HEK293 (cell line): Measurements from ENCODE around the gene PCSK2.

Experiments used
- ATF2 ChIP-seq: fragments of 450-650 bp; formaldehyde crosslinking; IDR thresholded peaks from 2 replicates; pipeline ENCODE4 v1.5.1; 2016; ENCODE audit warnings: missing biosample characterization, missing genetic modification characterization, low read depth
- CTCF ChIP-seq: fragments of 450-650 bp; formaldehyde crosslinking; IDR thresholded peaks from 2 replicates; pipeline ENCODE4 v1.5.1; 2016; ENCODE audit warnings: missing biosample characterization, missing genetic modification characterization
- EGR2 ChIP-seq: fragments of 450-650 bp; formaldehyde crosslinking; IDR thresholded peaks from 2 replicates; pipeline ENCODE4 v1.5.1; 2016; ENCODE audit warnings: low read depth, missing biosample characterization, missing genetic modification characterization
- ZFP37 ChIP-seq: fragments of 450-650 bp; formaldehyde crosslinking; IDR thresholded peaks from 2 replicates; pipeline ENCODE4 v1.5.1; 2016; ENCODE audit warnings: missing biosample characterization, missing genetic modification characterization
- ZNF114 ChIP-seq: fragments of 450-650 bp; formaldehyde crosslinking; IDR thresholded peaks from 2 replicates; pipeline ENCODE4 v1.5.0; 2017; ENCODE audit warnings: missing biosample characterization, missing genetic modification characterization
- ZNF549 ChIP-seq: fragments of 450-650 bp; IDR thresholded peaks from 2 replicates; pipeline ENCODE4 v1.5.1; 2018; ENCODE audit warnings: missing biosample characterization, missing genetic modification characterization, mild to moderate bottlenecking, inconsistent platforms, moderate library complexity
- ZNF560 ChIP-seq: fragments of 450-650 bp; formaldehyde crosslinking; IDR thresholded peaks from 2 replicates; pipeline ENCODE4 v1.5.1; 2017; ENCODE audit warnings: missing biosample characterization, missing genetic modification characterization, borderline replicate concordance
- TF ChIP-seq, protein P1 (sequence below): IDR thresholded peaks from 2 replicates; pipeline ENCODE4 v1.6.1; 2011; ENCODE audit warnings: mild to moderate bottlenecking, low read depth, low read length, borderline replicate concordance
- TF ChIP-seq, protein P2 (sequence below): fragments of 450-650 bp; formaldehyde crosslinking; IDR thresholded peaks from 2 replicates; pipeline ENCODE4 v1.5.1; 2016; ENCODE audit warnings: missing biosample characterization, missing genetic modification characterization

GRCh38 chr20:17490501-17490900, 263.7 kb downstream of the PCSK2 start:
- TF ChIP-seq ZFP37 = no peak
- TF ChIP-seq ZNF560 (tag by site-specific recombination) = no peak
- TF ChIP-seq, protein P1, sequence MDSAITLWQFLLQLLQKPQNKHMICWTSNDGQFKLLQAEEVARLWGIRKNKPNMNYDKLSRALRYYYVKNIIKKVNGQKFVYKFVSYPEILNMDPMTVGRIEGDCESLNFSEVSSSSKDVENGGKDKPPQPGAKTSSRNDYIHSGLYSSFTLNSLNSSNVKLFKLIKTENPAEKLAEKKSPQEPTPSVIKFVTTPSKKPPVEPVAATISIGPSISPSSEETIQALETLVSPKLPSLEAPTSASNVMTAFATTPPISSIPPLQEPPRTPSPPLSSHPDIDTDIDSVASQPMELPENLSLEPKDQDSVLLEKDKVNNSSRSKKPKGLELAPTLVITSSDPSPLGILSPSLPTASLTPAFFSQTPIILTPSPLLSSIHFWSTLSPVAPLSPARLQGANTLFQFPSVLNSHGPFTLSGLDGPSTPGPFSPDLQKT = no peak
- no peak for TF ChIP-seq ZNF114 (tag by site-specific recombination)
- no peak for TF ChIP-seq EGR2 (tag by site-specific recombination)
- no peak for TF ChIP-seq CTCF (tag by site-specific recombination)
- no peak for TF ChIP-seq ATF2
- TF ChIP-seq ZNF549 (tag by site-specific recombination) = no peak
- TF ChIP-seq, protein P2, sequence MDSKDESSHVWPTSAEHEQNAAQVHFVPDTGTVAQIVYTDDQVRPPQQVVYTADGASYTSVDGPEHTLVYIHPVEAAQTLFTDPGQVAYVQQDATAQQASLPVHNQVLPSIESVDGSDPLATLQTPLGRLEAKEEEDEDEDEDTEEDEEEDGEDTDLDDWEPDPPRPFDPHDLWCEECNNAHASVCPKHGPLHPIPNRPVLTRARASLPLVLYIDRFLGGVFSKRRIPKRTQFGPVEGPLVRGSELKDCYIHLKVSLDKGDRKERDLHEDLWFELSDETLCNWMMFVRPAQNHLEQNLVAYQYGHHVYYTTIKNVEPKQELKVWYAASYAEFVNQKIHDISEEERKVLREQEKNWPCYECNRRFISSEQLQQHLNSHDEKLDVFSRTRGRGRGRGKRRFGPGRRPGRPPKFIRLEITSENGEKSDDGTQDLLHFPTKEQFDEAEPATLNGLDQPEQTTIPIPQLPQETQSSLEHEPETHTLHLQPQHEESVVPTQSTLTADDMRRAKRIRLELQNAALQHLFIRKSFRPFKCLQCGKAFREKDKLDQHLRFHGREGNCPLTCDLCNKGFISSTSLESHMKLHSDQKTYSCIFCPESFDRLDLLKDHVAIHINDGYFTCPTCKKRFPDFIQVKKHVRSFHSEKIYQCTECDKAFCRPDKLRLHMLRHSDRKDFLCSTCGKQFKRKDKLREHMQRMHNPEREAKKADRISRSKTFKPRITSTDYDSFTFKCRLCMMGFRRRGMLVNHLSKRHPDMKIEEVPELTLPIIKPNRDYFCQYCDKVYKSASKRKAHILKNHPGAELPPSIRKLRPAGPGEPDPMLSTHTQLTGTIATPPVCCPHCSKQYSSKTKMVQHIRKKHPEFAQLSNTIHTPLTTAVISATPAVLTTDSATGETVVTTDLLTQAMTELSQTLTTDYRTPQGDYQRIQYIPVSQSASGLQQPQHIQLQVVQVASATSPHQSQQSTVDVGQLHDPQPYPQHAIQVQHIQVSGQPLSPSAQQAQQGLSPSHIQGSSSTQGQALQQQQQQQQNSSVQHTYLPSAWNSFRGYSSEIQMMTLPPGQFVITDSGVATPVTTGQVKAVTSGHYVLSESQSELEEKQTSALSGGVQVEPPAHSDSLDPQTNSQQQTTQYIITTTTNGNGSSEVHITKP (tag by site-specific recombination) = no peak
